GM18498 (cell line): Measurements from ENCODE around the gene IL1RAP.

Source experiments
- ATAC-seq: cut with Tn5 transposase; IDR thresholded peaks from one replicate; pipeline ENCODE4 v1.9.1; 2021; ENCODE audit warnings: mild to moderate bottlenecking, moderate library complexity; ENCODE audit not compliant: unreplicated experiment

IL1RAP gene

GRCh38 chr3:190568036-190568435 is 54.2 kb downstream of the IL1RAP start:
- ATAC-seq, result no peak

GRCh38 chr3:190574473-190574872 is 60.6 kb downstream of the IL1RAP start:
- no peak for ATAC-seq

DNA sequence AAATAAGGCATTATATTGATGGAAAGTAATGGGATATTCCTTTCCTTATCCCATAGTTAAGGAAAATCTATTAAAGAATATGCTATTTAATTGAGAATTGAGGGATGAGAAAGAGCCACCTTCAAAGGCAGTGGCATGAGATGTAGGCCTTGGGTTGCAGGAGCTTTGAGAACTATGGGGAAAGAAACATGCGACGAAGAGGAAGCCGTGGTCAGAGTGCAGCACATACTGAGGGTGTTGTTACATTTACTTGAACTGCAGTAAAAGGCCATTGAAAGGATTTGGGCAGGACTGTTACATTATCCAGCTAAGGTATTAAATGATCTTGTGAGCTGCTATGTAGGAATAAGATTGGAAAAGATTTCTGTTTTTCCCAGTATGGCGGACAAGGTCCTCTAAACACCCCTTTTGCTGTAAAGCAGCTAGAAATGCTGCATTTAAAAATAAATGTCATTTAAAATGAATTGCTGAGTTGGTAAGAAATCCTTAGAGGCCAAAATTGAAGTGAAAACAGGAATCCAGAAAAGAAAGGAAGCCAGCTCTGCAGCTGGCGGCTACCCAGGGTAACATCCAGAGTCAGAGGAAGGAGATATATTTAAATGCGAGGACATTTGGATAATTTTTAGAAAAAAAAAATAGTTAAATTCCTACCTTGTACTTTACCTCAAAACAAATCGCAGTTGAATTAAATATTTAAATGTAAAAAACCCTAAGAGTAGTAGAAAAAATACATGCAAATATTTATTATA is 61.7 kb downstream of the IL1RAP start:
- no peak for ATAC-seq

DNA sequence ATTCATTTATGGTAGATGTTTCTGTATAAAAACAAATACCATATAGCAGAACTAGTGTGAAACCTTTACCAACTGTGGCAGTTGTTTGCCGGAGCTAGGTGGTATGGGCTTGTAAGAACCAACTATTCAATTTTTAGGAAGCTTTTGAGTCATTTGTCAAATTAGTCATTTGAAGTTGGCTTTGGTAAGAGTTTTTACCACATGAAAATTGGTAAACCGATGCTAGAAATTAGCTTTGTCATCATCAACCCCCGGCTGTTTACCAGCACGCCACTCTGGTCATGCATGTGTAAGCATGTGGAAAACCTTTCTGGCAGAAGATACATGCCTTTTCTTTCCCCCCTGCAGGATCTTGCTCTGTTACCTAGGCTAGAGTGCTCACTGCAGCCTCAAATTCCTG is 63.3 kb downstream of the IL1RAP start:
- ATAC-seq, result no peak

DNA sequence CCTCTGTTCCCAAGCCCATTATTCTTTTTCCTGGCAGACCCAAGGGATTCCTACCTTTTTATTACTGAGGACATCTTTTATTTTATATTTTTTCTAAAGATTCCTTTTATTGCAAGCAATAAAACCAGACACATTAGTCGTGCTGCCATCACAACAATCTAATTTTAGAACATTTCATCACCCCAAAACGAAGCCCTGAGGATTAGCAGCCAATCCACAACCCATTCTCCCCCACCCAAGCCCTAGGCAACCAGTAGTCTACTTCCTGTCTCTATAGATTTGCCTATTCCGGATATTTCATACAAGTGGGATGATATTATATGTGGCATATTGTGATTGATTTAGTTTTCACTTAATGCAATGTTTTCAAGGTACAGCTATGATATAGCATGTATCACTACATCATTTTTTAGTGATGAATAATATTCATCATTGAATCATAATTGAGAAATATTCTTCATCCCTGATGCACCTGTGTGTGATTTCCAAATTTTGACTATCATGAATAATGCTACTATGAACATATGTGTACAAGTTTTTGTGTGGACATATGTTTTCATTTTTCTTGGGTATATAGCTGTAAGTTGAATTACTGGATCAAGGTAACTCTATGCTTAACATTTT is 65.7 kb downstream of the IL1RAP start:
- ATAC-seq, result no peak

DNA sequence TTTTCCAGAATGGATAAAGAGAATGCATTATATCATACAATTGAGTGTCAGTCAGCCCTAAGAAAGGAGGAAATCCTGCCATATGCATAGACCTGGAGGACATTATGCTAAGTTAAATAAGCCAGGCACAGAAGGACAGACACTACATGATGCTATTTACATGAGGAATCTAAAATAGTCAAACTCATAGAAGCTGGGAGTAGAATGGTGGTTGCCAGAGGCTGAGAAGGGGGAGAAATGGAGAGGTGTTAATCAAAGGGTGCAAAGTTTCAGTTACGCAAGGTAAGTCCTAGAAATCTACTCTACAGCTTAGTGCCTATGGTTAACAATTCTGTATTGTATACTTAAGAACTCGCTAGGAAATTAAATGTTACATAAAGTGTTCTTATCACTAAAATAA is 66.5 kb downstream of the IL1RAP start:
- no peak for ATAC-seq

DNA sequence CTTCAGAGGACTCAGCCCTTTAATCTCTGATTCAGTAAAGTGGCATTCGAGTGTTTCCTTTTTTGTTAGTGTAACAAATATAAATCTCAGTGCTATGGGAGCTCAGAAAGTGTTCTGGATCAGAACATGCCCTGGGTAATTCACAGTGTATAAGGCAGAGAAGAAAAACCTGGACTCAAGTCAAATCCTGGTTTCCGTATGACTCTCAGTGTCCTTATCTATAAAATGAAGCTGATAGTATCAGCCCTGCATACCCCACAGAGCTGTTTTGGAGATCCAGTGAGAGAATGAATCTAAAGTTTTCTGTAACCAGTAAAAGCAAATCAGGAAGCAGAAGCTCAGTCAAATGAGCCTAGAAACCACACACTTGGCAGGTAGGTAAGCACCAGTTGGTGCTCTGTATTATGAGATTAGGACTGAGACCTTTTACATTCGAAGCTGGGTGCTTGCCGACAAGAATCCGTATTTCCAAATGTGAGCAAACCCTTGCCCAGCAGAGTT is 67.2 kb downstream of the IL1RAP start:
- ATAC-seq, result no peak

- no peak for ATAC-seq
Measured at GRCh38 chr3:190582667-190583066, 68.8 kb downstream of the IL1RAP start.

DNA sequence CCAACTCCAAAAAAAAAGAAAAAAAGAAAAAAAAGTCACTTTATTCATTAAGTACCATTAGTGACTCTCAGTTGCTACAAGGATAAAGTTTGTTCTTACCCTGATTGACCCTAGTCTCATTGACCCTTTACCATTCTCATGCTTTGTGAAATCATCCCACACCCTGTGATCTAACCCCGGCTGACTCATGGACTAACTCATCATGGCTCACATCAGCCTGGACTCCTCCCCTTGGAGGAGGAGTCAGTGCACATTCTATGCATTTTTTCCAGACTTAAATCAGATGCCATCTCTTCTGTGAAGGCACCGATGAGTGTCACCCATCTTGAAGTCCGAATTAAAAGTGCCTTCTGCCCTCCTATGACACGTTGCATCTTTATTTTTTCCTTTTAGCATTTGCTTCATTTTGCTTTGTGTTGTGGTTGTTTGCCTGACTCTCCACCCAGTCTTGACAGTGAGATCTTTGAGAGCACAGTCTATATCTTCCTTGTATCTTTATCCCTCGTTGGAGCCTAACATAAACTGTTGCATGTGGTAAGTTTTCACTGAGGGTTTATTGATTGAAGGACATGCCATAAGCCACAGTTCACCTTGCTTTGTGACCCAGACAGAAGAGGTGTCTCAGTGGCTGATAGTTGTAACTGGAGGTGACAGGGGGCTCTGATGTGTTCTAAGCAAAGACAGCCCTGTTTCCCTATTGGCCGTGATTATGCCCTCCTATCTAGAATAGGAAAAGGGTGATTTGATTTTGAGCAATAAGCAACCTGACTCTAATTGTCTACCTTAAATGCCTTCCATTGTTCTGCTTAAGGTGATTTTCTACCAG is 72.1 kb downstream of the IL1RAP start:
- ATAC-seq, result peak; percentile 11

DNA sequence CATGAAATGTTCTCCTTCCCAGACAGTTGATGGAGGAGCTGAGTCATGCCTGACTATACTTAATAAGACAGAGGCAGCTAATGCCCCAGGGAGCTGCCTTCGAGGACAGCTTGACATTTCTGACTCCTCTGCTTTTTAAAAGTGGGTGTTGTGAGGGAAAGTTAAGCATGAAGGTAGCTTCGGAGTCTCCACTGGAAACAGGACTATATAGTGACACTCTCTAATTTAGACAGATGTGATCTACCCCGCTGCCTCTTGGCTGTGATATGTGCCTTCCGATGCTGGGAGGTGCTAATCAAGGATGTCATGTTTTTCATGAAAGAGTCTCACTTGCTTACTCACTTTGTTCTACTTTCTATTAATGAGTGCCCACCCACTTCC is 72.7 kb downstream of the IL1RAP start:
- ATAC-seq, result peak; percentile 91

GRCh38 chr3:190588570-190588969 is 74.7 kb downstream of the IL1RAP start:
- no peak for ATAC-seq

- ATAC-seq, result no peak
Measured at GRCh38 chr3:190589326-190589725, 75.4 kb downstream of the IL1RAP start.

- no peak for ATAC-seq
Measured at GRCh38 chr3:190591080-190591479, 77.2 kb downstream of the IL1RAP start.

DNA sequence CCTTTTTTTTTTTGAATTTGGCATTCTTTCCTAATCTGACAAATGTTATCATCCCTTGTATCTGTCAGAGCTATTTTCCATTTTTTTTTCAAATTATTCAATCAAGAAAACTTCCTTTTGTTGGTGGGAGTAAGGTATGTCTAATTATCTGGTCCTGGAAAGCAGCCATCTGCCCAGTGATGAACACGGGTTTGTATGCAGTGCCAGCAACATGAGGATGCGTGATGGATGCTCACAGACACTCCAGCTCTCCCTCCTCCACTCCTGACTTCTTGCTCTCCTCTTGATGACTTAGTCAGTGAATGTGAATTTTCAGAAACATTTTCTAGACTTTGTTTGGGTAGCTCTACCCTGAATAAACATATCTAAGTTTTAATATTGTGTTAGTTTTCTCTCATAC is 79.2 kb downstream of the IL1RAP start:
- ATAC-seq, result no peak

- no peak for ATAC-seq
Measured at GRCh38 chr3:190594171-190594570, 80.3 kb downstream of the IL1RAP start.

- no peak for ATAC-seq
Measured at GRCh38 chr3:190595179-190595795, 81.4 kb downstream of the IL1RAP start.

GRCh38 chr3:190595807-190596206 is 81.9 kb downstream of the IL1RAP start:
- ATAC-seq, result no peak

- no peak for ATAC-seq
Measured at GRCh38 chr3:190596349-190597285, 82.7 kb downstream of the IL1RAP start.

- ATAC-seq, result no peak
Measured at GRCh38 chr3:190597291-190597690, 83.4 kb downstream of the IL1RAP start.

GRCh38 chr3:190601622-190602021 is 87.7 kb downstream of the IL1RAP start:
- ATAC-seq, result no peak
